Vagina (tissue), 2 donors: ENCODE results near the gene YTHDC1.

Experiments used
- POLR2A ChIP-seq, 2 donors: fragments of 450-650 bp; IDR thresholded peaks; one replicate each; pipeline ENCODE4 v1.6.1; 2017; ENCODE audit warnings: antibody characterized with exemption in 2 of 2, mild to moderate bottlenecking in 2 of 2, moderate library complexity in 2 of 2
- POLR2AphosphoS5 ChIP-seq, 2 donors: sonication (generic); formaldehyde crosslinking; IDR thresholded peaks; one replicate each; pipeline ENCODE4 v1.9.0; 2017; ENCODE audit warnings: antibody characterized with exemption in 2 of 2, mild to moderate bottlenecking in 2 of 2, low read depth in 1 of 2; ENCODE audit not compliant: insufficient read depth in 1 of 2
- TF ChIP-seq, protein P1 (sequence below), 3 experiments: fragments of 450-650 bp in 2 of 3; fragments of 200-600 bp in 1 of 3; sonication (generic) in 1 of 3; IDR thresholded peaks; one replicate each; pipeline ENCODE4 v1.5.1; 2017 to 2019; ENCODE audit warnings: antibody characterized with exemption in 3 of 3, mild to moderate bottlenecking in 2 of 3, moderate library complexity in 2 of 3

DNA sequence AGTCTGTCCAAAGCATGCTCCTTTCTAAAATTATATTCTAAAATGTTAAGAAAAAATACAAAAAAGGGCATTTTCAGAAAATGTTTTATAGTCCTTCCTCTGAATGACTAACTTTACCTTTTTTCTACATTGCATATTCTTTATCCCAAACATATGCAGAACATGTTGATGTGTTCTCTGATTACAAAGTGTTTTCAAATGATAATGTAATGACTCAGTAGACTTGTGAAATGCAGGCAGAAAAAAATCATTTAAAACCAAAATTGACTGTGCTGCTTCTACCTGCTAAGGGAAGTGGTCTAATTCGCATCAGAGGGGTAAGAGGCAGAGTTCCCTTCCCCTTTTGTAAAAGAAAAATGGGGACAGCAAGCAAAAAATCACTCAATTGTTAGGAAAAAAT is 22.7 kb upstream of the YTHDC1 start:
- TF ChIP-seq, protein P1, sequence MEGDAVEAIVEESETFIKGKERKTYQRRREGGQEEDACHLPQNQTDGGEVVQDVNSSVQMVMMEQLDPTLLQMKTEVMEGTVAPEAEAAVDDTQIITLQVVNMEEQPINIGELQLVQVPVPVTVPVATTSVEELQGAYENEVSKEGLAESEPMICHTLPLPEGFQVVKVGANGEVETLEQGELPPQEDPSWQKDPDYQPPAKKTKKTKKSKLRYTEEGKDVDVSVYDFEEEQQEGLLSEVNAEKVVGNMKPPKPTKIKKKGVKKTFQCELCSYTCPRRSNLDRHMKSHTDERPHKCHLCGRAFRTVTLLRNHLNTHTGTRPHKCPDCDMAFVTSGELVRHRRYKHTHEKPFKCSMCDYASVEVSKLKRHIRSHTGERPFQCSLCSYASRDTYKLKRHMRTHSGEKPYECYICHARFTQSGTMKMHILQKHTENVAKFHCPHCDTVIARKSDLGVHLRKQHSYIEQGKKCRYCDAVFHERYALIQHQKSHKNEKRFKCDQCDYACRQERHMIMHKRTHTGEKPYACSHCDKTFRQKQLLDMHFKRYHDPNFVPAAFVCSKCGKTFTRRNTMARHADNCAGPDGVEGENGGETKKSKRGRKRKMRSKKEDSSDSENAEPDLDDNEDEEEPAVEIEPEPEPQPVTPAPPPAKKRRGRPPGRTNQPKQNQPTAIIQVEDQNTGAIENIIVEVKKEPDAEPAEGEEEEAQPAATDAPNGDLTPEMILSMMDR (IDR thresholded peaks at IDR 0.05): no peak
- TF ChIP-seq POLR2A (IDR thresholded peaks at IDR 0.05): no peak
- no peak for TF ChIP-seq POLR2AphosphoS5 (IDR thresholded peaks at IDR 0.05; ENCODE audit: insufficient read depth in 1 of 2, low read depth in 1 of 2)
